Measurements from ENCODE around the gene TTC29.
A peak's percentile ranks its signal among the peaks of the same experiment; 100 is the strongest.

Gene TTC29

GRCh38 chr4:146945556-146946374 lies at the start of gene TTC29:
Gene TTC29, minus strand, starts transcription at chr4:146945864. Its CDS starts 5,969 bp downstream, at chr4:146939895.
- DNase-seq (ENCODE audit: low spot score): peak; percentile 84

GRCh38 chr4:146981651-146982050 lies 36.0 kb upstream of the TTC29 start:
- no peak for DNase-seq (ENCODE audit: low spot score)

- DNase-seq (ENCODE audit: low spot score): no peak
Measured at GRCh38 chr4:146978641-146979040, 33.0 kb upstream of the TTC29 start.

GRCh38 chr4:146976145-146976544 lies 30.5 kb upstream of the TTC29 start:
- no peak for DNase-seq (ENCODE audit: low spot score)

- no peak for DNase-seq (ENCODE audit: low spot score)
Measured at GRCh38 chr4:146975527-146975926, 29.9 kb upstream of the TTC29 start.

GRCh38 chr4:146975036-146975435 lies 29.4 kb upstream of the TTC29 start:
- DNase-seq (ENCODE audit: low spot score): no peak

- DNase-seq (ENCODE audit: low spot score): no peak
Measured at GRCh38 chr4:146972036-146972435, 26.4 kb upstream of the TTC29 start.

GRCh38 chr4:146969126-146969525 lies 23.5 kb upstream of the TTC29 start:
- no peak for DNase-seq (ENCODE audit: low spot score)

- DNase-seq (ENCODE audit: low spot score): no peak
Measured at GRCh38 chr4:146960634-146961033, 15.0 kb upstream of the TTC29 start.

- DNase-seq (ENCODE audit: low spot score): no peak
Measured at GRCh38 chr4:146959692-146960091, 14.0 kb upstream of the TTC29 start.

GRCh38 chr4:146957237-146957636 lies 11.6 kb upstream of the TTC29 start:
- DNase-seq (ENCODE audit: low spot score): no peak

- no peak for DNase-seq (ENCODE audit: low spot score)
Measured at GRCh38 chr4:146952896-146953295, 7.2 kb upstream of the TTC29 start.

GRCh38 chr4:146949559-146949958 lies 3.9 kb upstream of the TTC29 start:
- no peak for DNase-seq (ENCODE audit: low spot score)

- no peak for DNase-seq (ENCODE audit: low spot score)
Measured at GRCh38 chr4:146943691-146944375, 1.8 kb downstream of the TTC29 start.

GRCh38 chr4:146932116-146932515 lies 13.5 kb downstream of the TTC29 start:
- DNase-seq (ENCODE audit: low spot score): no peak

- DNase-seq (ENCODE audit: low spot score): no peak
Measured at GRCh38 chr4:146930673-146931072, 15.0 kb downstream of the TTC29 start.

GRCh38 chr4:146927695-146928094 lies 18.0 kb downstream of the TTC29 start:
- DNase-seq (ENCODE audit: low spot score): no peak

- peak; percentile 68 for DNase-seq (ENCODE audit: low spot score)
Measured at GRCh38 chr4:146916479-146917076, 29.1 kb downstream of the TTC29 start.

- no peak for DNase-seq (ENCODE audit: low spot score)
Measured at GRCh38 chr4:146915132-146915531, 30.5 kb downstream of the TTC29 start.

GRCh38 chr4:146900295-146900694 lies 45.4 kb downstream of the TTC29 start:
- no peak for DNase-seq (ENCODE audit: low spot score)

- no peak for DNase-seq (ENCODE audit: low spot score)
Measured at GRCh38 chr4:146890301-146890700, 55.4 kb downstream of the TTC29 start.

GRCh38 chr4:146883070-146883469 lies 62.6 kb downstream of the TTC29 start:
- no peak for DNase-seq (ENCODE audit: low spot score)

- DNase-seq (ENCODE audit: low spot score): no peak
Measured at GRCh38 chr4:146857298-146857697, 88.4 kb downstream of the TTC29 start.

Data from NAMALWA (cell line).